B cell (primary cell): Measurements from ENCODE around the gene ZNF385D.
"Not testable (repeated sequence)": the region's sequence is repeated elsewhere in the genome, so short reads cannot be mapped to it uniquely, and the experiment has no call there.

Experiments used
- EZH2 ChIP-seq: IDR thresholded peaks from 2 replicates; pipeline ENCODE4 v1.6.1; 2012; ENCODE audit warnings: borderline replicate concordance, low read depth, mild to moderate bottlenecking, moderate library complexity, low read length; ENCODE audit not compliant: insufficient read depth, poor library complexity, severe bottlenecking
- TF ChIP-seq, protein P1 (sequence below): fragments of 200-600 bp; IDR thresholded peaks from one replicate; pipeline ENCODE4 v1.8.0; 2022; ENCODE audit warnings: antibody characterized with exemption, mild to moderate bottlenecking

DNA sequence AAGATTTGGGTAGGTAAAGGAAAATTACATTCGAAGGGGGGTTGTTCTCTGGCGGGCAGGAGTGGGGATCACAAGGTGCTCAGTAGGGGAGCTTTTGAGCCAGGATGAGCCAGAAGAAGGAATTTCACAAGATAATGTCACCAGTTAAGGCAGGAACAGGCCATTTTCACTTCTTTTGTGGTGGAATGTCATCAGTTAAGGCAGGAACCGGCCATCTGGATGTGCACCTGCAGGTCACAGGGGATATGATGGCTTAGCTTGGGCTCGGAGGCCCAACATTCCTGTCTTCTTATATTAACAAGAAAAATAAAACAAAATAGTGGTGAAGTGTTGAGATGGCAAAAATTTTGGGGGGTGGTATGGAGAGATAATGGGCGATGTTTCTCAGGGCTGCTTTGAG is 373.0 kb downstream of the ZNF385D start:
- TF ChIP-seq, protein P1, sequence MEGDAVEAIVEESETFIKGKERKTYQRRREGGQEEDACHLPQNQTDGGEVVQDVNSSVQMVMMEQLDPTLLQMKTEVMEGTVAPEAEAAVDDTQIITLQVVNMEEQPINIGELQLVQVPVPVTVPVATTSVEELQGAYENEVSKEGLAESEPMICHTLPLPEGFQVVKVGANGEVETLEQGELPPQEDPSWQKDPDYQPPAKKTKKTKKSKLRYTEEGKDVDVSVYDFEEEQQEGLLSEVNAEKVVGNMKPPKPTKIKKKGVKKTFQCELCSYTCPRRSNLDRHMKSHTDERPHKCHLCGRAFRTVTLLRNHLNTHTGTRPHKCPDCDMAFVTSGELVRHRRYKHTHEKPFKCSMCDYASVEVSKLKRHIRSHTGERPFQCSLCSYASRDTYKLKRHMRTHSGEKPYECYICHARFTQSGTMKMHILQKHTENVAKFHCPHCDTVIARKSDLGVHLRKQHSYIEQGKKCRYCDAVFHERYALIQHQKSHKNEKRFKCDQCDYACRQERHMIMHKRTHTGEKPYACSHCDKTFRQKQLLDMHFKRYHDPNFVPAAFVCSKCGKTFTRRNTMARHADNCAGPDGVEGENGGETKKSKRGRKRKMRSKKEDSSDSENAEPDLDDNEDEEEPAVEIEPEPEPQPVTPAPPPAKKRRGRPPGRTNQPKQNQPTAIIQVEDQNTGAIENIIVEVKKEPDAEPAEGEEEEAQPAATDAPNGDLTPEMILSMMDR, result not testable (repeated sequence)
- not testable (repeated sequence) for TF ChIP-seq EZH2
